ENCODE data around the gene KCNJ9.

GRCh38 chr1:160121388-160121787 lies 40.0 kb downstream of the KCNJ9 start:
- no peak for TF ChIP-seq CTCF (IDR thresholded peaks at IDR 0.05)
- TF ChIP-seq POLR2A (IDR thresholded peaks at IDR 0.05): no peak
